ENCODE results near the gene CD8B.
A peak's percentile ranks its signal among the peaks of the same experiment; 100 is the strongest.

Gene CD8B

DNA sequence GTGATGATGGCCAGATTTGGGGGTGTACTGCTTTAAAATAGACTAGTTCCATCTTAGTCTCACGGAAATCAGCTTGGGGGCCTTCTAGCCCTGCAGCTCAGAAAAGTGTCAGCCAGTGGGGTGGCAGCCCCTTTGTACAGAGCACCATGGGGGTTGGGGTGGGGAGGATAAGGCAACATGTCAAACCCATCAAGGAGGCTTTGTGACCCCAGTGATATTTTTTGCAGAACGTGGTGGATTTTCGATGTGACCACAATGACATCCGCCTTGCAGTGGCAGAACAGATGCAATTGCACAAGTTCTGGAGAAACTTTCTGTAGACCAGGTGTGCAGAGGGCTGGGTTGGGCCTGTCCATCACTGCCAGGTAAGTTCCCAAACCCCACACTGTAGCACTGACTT is 67.9 kb downstream of the CD8B start:
- no peak for TF ChIP-seq CTCF (IDR thresholded peaks at IDR 0.05; ENCODE audit: extremely low read depth, missing control alignments)
- DNase-seq (ENCODE audit: low spot score): no peak

GRCh38 chr2:86791573-86791972 is 70.1 kb downstream of the CD8B start:
- no peak for DNase-seq (ENCODE audit: low spot score)
- TF ChIP-seq CTCF (IDR thresholded peaks at IDR 0.05; ENCODE audit: extremely low read depth, missing control alignments): no peak

DNA sequence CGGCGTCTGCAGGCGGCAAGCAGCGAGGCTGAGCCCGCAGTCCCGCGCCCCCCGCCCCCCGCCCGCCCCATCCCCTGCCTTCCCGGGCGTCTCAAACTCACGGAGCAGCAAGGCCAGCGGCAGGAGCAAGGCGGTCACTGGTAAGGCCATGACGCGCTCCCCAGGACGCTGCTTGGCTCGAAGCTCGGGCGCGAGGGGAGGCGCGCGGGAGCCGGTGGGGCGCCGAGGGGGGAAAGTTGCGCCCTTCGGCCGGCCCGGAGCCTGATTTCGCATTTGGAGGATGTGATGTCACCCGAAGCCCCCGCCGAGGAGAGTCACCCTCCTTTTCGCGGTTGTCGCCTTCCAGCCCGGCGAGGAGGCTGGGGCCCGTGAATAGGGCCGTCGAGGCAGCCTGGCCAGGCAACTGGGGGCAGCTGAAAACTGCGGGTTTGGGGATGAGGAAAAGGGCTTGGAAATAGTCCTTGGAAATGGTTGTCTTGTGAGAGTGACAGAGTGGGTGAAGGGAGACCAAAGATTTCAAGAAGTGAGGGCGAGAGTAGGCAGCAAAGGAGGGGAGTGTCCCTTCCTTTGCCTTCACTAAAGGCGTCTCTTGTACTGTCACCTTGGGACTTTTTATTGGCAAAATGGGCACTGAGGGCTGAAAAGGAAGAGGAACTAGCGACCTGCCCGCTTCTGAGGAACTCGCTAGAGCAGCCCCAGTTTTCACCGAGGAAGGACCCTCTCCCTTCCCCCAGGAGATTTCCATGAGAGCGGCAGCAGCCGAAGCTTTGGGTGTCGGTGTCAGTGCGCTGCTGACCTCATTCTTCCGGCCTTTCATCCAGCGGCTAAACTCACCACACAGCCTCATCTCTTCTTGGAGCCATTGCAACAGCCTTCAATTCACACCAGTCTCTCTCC is 70.8 kb downstream of the CD8B start, which contains the start of gene CD8A:
Gene CD8A, minus strand, starts transcription at position 238 of the 897 bp plus-strand sequence. Its CDS starts 88 bp downstream, at position 150.
- no peak for TF ChIP-seq CTCF (IDR thresholded peaks at IDR 0.05; ENCODE audit: extremely low read depth, missing control alignments)
- DNase-seq (ENCODE audit: low spot score): peak; percentile 53

- no peak for TF ChIP-seq CTCF (IDR thresholded peaks at IDR 0.05; ENCODE audit: extremely low read depth, missing control alignments)
- no peak for DNase-seq (ENCODE audit: low spot score)
Observed at GRCh38 chr2:86790134-86790675, 71.5 kb downstream of the CD8B start.

- TF ChIP-seq CTCF (IDR thresholded peaks at IDR 0.05; ENCODE audit: extremely low read depth, missing control alignments): no peak
- DNase-seq (ENCODE audit: low spot score): no peak
Observed at GRCh38 chr2:86789687-86790133, 72.0 kb downstream of the CD8B start.

GRCh38 chr2:86788881-86789686 is 72.6 kb downstream of the CD8B start:
- DNase-seq (ENCODE audit: low spot score): no peak

More at GRCh38 chr2:86788881-86789686, 72.6 kb downstream of the CD8B start:
- TF ChIP-seq CTCF (IDR thresholded peaks at IDR 0.05; ENCODE audit: extremely low read depth, missing control alignments): no peak

All from GM20000 (cell line).